Iris pigment epithelial cell (primary cell): ENCODE measurements around the gene ITGA7.

ENCODE experiments used
- DNase-seq: peaks from one replicate; pipeline ENCODE4 v3.0.0-alpha.2; 2011; ENCODE audit warnings: low read depth

The ITGA7 gene

DNA sequence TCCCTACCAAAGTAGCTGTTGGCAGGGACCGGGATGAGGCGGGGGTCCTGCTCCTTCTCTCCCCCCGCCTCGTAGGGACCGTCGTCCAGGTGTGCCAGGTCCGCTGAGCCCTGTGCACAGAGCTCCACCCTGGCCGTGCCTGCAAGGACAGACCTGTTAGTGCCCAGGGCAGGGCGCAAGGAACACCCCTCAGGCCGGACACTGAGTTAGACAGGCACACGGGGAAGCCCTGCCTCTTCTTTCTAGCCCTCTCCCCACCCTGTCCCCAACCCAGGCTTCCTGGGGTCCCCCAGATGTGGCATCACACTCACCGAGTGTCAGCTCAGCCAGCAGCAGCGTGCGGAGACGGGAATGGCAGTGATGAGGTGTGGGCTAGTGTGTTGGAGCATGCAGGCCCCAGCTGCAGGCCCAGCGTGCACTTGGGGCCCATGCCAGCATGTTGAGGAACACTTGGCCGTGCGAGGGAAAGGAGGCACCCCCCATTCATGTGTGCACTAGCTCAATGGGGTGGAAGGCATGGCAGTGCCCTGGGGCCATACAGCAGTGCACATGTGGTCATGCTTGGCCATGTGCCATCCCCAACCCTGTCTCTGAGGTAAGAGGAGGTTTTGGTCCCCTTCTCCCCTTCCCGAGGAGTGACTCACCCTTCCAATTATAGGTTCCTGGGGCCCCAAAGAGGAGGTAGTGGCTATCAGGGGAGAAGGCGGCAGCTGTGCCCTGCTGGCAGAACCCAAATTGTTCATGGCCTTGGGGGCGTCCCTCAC is 7.3 kb downstream of the ITGA7 start:
- no peak for DNase-seq

- DNase-seq: no peak
Measured at GRCh38 chr12:55699471-55700055, 8.1 kb downstream of the ITGA7 start.

- no peak for DNase-seq
Measured at GRCh38 chr12:55698965-55699364, 8.7 kb downstream of the ITGA7 start.

DNA sequence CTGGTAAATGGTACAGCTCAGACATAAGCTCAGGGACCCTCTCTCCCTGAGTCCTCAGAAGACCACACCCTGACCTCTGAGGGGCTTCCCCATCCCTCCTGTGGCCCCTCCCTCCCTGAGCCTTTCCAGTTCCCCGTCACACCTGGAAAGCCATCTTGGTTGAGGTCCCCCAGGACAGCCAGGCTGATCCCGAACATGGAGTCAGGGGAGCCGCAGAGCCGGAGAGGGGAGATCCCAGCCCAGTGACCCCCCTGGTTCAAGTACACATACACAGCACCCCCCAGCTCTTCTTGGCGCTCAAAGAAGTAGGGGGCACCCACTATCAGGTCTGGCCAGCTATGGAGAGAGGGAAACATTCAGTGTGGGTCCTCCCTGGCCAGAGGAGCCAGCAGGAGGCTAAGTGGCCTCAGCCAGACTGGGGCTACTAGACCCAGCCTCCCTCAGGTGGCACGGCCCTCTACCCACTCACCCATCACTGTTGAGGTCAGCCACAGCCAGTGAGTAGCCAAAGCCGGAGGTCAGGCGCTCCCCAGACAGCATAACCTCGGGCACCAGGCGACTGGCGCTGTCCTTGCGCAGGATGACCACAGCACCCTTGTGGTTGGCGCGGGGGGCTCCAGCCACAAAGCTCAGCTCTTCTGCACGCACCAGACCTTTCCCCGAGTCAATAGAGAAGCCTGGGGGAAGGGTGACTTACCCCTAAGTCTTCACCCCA is 9.3 kb downstream of the ITGA7 start:
- no peak for DNase-seq

GRCh38 chr12:55697686-55698085 is 10.0 kb downstream of the ITGA7 start:
- DNase-seq: no peak

- no peak for DNase-seq
Measured at GRCh38 chr12:55696796-55697462, 10.8 kb downstream of the ITGA7 start.

DNA sequence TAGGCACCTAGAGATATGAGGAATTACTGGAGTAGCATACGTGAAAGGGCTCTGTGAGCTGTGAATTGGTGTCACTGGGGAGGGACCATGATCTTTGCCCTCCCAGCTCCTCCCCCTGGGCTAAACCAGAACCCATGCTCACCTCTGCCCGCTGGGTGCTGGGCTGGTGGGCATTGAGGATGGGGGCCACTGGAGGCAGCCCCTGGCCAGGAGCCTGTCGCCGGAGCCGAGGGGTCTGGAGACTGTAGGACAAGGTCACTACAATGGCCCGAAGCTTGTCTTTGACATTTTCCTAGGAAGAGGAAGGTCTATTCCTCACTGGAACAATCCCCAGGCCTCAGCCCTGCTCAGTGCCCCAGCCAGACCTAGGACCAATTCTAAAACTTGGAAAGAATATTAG is 11.6 kb downstream of the ITGA7 start:
- no peak for DNase-seq

DNA sequence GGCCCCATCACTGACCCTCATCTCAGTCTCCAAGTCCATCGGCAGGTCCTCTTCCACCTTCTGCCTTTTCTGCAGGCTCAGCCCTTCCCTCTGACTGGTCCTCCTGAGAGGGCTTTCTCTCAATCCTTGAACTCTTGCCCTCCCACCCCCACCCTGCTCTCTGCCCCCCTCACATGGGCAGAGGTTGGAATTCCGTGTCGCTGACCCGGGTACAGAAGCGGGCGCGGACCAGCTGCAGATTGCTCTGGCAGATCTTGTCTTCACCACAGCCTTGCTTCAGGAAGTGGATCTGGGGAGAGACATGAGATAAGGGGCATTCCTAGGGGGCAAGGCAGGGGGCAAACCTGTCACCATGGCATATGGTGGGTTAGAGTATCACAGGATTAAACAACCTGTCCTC is 12.4 kb downstream of the ITGA7 start:
- DNase-seq: no peak

GRCh38 chr12:55694651-55695050 is 13.1 kb downstream of the ITGA7 start:
- no peak for DNase-seq

DNA sequence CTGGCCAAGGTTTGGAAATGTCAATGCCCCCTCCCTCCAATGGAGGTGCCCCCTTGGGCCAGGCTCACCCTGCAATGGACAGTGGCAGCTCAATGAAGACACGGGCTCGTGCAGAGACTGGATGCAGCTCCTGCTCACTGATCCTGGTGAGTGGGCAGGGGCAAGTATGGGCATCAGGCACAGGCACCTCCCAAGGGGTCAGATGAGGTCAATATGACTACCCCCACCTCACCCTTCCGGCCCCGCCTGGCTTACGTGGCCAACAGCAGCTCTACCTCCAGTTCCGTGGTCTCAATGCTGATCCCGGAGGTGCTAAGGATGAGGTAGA is 13.6 kb downstream of the ITGA7 start:
- no peak for DNase-seq

GRCh38 chr12:55693323-55694187 is 14.1 kb downstream of the ITGA7 start:
- no peak for DNase-seq

DNA sequence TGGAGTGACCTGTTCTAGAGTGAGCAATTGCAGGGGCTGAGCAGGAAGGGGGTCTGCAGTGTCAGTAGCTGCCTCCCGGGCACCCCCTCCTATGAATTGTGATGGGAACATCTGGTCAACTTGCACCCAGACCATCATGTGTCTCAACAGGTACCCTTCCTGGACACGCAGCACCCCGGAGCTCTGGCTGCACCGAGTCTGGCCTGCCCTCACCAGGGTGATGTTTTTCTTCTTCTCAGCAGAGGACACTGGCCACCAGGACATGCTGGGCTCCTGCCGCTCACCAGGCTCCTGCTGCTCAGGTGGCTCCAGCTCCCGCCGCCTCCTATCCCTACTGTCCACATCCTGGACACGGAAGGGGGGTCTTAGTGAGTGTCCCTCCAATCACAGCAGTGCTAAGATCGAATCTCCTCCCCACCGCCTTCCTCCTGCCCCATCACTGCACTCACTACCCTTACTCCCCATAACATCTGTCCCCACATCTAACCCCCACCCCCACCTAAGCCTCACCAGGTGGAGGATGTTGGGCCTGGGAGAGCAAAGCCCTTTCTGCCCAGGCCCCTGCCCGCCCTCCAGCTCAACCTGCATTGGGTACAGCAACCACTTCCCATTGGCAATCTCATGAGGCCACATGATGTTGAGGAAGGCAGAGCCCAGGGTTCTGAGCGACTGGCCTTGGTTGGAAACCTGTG is 14.9 kb downstream of the ITGA7 start:
- DNase-seq: no peak

DNA sequence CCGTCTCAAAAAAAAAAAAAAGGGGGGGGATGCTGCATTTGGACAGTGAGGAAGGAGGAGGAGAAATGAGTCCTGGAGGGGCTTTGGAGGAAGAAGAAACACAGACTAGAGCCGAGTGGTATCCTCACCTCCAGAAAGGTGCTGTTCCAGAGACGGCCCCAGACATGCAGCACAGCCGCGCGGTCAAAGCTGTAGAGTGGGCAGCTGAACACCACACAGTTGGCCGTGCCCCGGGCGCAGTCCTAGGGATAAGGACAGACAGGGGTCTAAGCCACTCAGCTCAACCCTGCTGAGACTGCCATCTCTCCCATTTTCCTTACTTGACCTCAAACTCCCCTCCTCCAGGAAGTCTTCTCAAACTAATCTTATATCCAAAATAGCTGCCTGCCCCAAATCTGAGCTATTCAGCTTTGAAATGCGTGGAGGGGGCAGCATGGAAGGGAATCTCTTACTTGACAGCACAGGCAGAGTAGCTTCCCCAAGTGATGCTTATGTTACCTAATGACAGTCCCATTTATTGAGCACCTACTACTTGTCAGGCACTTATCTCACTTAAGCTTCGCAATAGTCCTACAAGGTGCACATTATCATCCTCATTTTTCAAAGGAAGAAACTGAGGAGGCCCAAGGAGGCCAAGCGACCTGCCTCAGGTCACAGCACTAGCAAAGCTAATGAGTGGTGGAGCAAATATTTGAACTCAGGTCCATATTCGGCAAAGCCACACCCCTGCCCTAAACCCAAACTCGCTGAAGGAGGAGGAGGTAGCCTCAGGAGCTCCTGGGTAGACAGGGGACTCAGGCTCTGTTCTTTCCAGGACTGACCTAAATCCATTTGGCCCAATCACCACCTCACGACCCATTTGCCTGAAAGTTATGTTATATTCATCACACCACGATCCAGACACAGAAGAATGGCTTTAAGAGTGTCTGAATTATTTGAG is 18.7 kb downstream of the ITGA7 start:
- DNase-seq: no peak

DNA sequence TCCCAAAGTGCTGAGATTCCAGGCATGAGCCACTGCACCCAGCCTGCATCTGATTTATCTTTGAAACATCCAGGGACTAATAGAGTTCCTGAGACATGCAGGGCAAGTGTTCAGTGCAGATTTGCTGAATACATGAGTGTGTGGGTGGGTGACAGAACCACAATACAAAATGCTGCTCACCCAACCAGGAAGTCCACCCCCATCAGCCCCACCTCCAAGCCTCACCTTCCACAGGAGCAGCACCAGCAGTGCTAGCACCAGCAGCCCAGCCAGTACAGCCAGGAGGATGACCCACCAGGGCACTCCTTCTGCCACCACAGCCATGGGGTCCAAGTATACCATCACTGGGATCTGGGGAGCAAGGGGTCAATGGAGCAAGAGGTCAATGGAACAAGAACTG is 20.0 kb downstream of the ITGA7 start:
- DNase-seq: no peak

GRCh38 chr12:55686366-55687010 is 21.2 kb downstream of the ITGA7 start:
- no peak for DNase-seq

- no peak for DNase-seq
Measured at GRCh38 chr12:55685671-55686070, 22.0 kb downstream of the ITGA7 start.

DNA sequence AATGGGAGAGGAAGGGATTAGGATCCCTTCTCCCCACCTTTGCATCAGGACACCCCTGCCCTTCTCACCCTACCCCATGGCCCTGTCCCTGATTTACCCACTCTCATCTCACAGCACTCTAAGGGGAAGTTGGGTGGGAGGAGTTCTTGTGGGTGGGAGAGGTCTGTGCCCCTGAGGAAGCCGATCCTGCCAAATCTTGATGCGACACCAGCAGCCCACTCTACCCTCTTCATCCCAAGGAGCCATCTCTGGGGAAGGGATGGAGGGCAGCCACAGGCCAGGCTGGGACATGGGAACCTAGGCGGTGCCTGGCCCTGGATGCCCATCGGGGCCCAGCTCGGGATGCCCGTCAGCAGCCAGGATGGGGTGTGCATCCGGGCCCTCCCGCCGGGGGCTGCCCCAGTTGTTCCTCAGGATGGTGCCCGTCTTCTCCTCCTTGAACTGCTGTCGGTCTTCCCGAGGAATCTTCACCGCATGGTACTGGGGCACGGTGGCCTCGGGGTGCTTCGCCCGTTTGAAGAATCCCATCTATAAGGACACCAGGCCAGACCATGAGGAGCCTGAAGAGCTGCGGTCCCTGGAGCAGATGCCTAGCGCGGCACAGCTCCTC is 22.8 kb downstream of the ITGA7 start:
- no peak for DNase-seq

GRCh38 chr12:55683676-55684075 is 24.0 kb downstream of the ITGA7 start:
- no peak for DNase-seq

- DNase-seq: no peak
Measured at GRCh38 chr12:55682087-55682796, 25.5 kb downstream of the ITGA7 start.
